HG03439 (cell line): Measurements from ENCODE around the gene ROBO1.

Experiments used
- ATAC-seq: cut with Tn5 transposase; IDR thresholded peaks from one replicate; pipeline ENCODE4 v1.9.1; 2021; ENCODE audit warnings: mild to moderate bottlenecking, moderate library complexity; ENCODE audit not compliant: unreplicated experiment

ROBO1 gene

DNA sequence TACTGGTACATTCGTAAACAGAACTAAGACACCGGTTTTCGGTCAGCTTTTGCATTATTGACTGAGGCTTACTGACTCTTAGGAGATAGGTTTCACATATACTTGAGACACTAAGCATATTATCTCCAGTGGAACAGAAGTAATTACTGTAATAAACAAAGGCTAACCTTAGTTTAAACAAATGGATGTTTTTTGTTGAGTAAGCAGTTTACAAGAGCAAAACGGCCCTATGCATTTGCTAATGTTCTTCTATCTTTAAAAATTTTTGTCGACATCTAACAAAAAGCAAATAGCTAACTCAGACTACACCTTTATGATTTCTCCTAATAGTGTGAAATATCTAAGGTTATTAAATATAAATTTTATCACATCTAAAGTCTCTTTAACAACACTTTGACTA is 664.5 kb downstream of the ROBO1 start:
- no peak for ATAC-seq

DNA sequence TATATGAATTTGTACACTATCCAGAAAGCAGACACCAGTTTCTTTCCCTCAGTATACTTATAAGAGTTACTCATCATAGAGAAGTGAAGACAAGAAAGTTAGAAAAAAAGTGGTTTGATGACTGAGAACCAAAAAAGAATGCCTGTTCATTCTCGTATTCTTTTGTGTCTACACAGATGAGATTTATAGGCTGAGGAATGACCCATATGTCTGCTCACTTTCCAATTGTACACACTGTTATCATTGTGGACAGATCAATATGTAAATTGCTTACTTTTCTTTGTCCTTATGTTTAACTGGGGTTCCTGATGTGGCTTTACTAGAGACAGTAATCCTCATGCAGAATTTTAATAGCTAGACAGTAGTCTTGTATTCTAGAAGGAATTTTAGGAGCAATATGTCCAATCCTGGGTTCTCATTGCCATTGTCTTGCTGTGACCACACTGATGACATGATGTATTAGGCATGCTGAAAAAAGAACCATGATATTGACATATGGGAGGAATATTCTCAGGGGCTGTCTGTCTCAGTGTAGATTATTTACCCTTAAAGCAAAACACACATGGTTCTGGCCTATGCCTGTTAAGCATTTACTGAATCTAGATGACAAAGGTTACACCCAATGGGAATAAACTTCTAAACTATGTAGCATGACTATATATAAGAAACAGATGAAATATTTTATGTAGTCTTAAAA is 669.7 kb downstream of the ROBO1 start:
- ATAC-seq, result no peak

DNA sequence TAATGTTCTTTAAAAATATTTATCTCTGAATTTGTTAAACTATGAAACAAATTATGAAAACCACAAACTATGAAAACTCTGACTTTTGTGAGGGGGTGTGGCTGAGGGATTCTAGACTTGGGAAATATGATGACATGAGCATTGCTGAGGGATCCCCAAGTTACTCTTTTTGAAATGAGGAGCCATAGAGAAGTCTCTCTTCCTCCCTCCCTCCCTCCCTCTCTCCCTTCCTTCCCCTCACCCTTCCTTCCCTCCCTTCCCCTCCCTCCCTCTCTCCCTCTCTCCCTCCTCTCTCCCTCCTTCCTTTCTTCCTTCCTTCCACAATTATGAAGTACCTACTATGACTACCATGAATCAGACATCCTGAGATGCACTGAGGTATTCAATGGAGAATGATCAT is 673.1 kb downstream of the ROBO1 start:
- no peak for ATAC-seq

DNA sequence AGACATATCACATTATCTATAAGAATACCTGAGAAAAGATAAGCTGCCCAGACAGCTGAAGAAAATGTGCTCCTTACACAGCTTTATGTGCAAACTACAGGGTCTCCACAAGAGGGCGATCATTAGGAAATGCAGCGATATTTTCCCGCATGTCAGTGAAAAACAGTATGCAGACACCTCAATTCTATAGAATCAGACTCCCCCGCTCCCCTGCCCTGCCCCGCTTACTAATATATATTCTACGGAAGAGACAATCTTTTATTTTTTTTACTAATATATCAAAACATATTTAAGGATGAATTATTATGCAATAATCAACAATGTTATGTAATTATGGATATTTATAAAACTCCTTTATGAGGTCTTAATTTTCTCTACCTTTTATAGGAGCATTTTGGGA is 681.3 kb downstream of the ROBO1 start:
- ATAC-seq, result peak; percentile 88

DNA sequence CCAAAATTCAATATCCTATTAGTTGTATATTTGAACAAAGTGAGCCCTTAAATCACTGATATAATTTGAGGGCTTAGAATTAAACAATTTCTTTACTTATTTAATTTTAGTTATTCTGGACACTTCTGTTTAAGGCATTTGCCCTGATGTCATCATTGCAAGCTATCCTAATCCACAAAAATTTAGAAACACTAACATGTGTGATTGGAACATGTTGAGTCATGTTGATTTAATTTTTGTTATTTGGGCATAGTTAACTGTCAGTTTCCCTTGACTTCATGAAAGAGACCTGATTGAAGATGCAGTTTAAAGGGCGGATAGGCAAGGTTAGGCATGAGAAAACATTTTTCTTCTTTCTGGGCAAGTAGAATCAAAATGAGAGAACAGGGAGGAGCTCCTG is 682.6 kb downstream of the ROBO1 start:
- ATAC-seq, result no peak

DNA sequence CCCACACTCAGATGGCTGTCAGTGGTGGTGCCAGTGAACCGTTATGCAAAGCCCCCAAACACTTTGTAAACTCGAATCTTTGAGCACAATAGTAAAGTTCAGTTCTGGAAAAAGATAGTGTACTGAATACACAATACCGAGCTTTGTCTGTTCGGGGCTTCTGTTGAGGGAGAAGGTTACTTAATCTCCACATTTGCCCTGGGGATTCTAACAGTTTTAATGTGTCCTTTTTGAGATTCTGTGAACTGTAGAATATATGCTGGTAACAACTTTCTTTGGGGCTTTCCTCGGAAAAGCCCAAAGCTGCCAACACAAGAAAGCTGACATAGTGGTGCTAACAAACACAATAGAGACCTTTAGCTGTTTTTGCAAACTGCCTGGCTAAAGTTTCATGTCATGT is 686.5 kb downstream of the ROBO1 start:
- no peak for ATAC-seq

DNA sequence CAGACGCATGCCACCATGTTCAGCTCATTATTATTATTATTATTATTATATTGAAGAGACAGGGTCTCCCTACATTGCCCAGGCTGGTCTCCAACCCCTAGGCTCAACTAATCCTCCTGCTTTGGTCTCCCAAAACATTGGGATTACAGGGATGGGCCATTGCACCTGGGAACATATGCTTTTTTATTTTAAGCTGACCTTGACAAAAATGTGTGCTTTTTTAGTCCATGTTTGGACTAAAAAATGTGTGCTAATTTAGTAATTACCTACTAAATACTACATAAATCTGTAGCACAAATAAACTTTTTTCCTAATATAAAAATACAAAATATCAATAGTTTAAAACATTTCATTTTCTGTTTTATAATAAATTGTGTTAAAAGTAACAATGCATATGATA is 693.2 kb downstream of the ROBO1 start:
- no peak for ATAC-seq

DNA sequence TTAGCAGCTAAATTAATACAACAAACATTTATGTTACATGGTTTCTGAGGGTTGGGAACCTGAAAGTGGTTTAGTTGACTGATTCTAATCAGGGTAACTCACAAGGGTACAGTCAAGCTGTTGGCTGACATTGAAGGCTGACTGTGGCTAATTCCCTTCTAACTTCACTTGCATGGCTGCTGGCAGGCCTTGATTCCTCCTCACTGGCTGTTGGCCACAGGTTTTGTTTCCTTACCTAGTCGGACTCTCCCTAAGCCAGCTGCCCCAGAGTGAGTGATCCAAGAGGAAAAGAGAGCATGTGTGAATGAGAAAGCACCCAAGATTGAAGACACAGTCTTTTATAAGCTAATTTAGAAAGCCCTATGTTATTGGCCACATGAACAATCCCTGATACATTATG is 700.1 kb downstream of the ROBO1 start:
- ATAC-seq, result no peak

DNA sequence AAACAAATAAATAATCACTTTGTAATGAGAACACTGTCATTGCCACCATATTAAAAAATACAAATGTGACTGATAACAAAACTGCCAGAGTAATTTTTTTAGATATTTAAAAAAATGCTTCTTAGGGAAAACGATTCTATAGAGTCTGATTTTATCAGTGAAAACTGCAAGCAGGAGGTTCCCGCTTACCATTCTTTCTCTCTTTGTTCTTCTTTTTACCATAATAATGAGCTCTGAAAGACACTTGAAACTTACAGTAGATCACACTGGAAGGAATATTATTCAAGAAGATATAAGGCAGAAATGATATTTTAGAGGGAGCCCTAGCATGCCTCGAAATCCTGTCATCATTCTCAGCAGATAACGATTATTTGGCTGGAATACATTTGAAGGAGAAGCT is 701.3 kb downstream of the ROBO1 start:
- ATAC-seq, result no peak

DNA sequence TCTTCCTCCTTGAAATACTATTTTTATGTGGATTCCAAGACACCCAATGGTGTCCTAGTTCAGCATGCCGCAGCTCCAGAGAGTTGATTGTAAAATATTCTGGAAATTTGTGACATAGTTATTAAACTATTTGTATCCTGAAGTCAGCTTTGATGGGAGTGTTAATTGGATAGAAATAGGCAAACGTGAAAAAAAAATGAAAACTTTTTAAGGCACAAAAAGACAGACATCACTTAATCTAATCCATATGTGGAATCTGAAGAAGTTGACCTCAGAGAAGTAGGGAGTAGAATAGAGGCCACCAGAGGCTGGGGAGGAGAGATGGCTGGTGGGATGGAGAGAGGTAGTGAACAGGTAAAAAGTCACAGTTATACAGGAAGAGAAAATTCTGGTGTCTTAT is 704.2 kb downstream of the ROBO1 start:
- no peak for ATAC-seq

DNA sequence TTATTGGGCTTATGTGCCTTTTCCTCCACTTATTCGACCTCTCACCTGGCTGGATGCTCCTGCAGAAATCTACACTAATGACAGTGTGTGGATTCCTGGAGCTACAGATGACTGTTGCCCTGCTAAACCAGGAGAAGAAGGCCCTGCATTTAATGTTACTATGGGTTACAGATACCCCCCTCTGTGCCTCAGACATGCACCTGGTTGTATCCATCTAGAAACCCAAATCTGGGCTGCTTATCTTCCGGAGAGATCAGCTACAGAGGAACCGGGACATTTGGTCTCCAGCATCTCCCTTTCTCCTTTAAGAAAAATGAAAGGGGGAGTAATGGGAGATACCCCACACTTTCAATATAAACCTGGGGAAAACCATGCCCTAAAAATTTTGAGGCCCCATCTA is 710.0 kb downstream of the ROBO1 start:
- no peak for ATAC-seq

DNA sequence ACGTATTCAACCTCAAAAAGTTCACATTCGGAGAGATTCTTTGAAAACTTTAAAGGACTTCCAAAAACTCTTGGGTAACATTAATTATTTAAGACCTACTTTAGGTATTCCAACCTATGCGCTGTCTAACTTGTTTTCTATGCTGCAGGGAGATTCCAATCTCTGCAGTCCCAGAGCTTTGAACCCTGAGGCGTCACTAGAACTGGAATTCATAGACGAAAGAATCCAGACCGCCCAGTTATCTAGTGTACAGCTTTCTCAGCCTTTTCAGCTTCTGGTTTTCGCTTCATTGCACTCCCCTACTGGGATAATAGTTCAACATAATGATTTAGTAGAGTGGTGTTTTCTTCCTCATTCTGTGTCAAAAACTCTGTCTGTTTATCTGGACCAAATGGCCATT is 711.3 kb downstream of the ROBO1 start:
- no peak for ATAC-seq

DNA sequence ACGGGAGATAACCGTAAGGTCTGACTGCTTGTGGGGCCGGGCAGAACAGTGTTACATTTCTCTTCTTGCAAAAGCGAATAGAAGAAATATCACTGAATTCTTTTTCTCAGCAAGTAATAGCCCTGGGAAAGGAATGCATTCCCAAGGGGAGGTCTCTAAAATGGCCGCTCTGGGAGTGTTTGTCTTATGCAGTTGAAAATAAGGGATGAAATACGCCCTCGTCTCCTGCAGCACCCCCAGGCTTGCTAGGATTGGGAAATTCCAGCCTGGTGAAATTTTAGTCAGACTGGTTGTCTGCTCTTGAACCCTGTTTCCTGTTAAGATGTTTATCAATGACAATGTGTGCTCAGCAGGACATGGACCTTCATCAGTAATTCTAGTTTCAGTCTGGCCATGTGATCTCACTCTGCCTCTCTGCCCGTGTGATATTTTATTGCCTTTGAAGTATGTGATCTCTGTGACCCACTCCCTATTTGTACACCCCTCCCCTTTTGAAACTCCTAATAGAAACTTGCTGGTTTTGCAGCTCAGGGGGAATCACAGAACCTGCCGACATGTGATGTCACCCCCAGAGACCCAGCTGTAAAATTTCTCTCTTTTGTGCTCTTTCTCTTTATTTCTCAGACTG is 715.6 kb downstream of the ROBO1 start:
- ATAC-seq, result no peak

DNA sequence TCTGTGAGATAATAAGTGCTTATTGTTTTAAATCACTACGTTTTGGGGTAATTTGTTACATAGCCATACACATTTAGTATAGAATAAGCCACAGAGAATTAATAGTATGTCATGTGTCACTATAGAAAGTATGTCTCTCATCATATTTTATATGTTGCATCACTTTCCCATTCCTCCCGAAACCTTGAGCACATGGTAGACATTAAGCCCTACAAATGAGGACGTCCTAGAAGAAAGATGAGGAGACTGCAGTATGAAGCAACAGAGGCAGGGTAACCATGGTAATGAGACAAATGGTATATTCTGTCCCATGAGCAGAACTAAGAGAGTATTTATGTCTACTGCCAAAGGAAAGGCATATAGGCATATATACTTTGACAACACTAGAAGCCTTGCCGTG is 720.2 kb downstream of the ROBO1 start:
- no peak for ATAC-seq

DNA sequence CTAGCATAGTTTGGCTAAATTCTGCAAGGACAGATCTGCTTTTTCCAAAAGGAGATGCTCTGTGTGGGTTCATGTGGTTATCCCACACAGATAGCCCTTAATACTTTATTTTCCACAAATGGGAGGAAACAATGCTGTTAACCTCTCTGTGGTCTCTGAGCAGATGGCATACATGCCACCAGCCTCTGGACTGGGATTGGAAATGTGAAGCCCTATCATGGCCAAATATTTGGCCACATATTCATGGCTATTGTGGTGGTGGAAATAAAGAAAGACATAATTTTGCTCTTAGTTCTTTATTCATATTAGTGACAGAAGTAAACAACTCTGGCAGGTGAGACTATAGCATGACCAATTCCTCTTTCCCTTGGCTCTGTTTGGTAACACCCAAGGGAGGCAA is 726.2 kb downstream of the ROBO1 start:
- ATAC-seq, result no peak

DNA sequence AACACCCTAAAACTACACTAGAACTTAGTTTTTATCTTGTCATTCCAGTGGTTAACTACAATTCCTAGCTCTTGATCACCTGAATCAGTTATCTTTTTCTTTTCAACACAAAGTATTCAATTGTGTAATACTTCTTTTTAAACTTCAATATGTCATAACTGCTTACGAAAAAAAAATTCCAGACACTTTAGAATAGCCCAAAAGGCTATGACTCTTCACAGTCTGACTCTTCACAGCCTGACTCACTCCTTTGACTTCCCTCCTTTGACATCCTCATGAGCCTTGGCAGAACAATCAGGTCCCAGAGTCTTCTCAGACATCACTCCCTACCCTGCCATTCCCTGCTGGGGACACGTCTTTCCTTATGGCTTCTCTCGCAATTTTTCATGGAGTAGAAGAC is 727.1 kb downstream of the ROBO1 start:
- ATAC-seq, result no peak

DNA sequence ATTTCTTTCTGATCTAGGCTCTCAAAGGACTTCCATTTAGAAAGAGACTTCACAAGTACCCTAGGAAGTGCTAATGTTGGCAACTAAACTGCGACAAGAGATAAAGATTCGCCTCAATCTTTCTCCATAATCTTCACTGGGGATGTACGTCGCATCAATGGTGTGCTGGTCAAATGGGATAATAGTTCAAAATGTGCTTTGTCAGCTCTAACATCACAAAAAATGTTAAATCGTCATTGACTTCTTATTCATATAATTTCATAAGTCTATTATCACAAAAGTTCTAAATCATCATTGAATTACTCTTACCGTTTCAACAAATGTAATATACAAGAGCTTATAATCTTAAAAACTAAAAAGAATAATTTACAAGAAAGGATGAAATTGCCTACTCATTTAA is 727.7 kb downstream of the ROBO1 start:
- no peak for ATAC-seq

DNA sequence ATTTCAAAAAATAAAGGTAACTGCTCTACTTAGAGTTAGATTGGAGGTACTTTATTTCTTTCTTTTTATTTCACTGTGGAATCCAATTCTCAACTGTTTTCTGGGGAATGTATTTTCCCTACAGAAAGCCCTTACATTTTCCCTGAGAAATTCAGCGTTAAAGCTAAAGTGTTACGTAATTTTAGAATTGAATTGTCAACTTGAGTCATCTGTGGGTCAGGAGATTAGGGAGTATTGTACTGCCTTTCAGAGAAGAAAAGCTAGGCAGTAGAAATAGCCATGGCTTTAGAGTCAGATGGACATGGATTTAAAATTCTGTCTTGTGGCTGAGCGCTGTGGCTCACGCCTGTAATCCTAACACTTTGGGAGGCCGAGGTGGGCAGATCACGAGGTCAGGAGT is 728.6 kb downstream of the ROBO1 start:
- no peak for ATAC-seq

DNA sequence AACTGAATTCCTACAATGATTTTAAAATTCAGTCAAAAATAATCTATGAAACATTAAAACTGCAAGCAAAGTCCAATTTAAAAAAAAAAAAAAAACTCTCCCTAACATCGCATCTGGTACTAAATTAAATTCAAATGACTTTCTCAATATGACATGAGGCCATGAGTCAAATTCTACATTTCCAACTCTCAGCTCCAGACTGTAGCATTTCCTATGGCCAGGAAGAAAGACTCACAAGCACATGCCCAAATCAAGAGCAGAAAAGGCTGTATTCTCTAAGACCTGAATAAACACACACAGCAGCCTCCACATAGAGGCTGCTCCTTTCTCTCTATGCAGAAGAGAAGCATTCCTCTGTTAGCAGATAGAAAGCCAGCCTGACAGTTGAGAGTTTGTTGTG is 729.2 kb downstream of the ROBO1 start:
- no peak for ATAC-seq

DNA sequence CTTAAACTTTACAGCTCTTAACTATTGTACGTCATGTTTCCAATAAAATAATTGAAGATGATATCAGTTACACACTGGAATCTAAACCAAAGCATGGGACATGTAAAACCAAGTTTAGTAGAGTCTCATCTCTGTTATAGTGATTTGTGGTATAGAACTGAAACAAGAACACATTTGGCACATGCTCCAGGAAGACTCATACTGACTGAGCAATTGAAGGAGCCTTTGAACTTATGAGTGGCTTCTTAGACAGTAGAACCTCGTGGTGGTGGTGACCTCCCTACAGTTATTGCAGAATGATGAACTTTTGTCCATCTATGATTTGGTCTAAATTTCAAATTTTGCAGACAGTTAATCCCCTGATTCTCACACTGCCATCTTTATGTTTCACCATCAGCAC is 729.7 kb downstream of the ROBO1 start:
- ATAC-seq, result no peak

DNA sequence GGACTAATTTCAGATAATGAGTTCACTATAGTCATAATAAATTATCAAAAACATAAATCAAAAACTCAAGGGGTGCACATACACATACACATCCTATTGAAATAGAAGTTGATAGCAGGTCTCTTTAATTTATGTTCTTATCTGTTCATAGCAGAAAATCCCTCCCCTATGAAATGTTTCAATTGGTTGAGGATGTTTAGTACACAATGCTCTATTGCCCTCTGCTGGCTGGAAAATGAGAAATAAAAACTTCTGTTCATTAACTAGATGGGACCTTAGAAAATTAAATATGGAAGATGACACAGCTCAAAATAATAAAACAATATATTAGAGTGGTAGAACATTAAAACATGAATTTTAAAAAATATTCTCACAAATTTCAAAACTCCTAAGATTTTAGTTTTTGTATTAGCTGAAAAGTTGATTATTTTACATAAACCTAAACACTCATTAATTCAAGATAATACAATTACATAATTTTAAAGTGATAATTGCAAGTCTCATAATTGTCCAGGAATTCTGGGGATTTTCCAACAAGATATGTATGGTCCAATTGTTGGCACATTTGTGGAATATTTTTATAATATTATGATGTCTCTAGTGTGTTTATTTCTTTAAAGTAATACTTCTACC is 735.0 kb downstream of the ROBO1 start:
- ATAC-seq, result peak; percentile 82

DNA sequence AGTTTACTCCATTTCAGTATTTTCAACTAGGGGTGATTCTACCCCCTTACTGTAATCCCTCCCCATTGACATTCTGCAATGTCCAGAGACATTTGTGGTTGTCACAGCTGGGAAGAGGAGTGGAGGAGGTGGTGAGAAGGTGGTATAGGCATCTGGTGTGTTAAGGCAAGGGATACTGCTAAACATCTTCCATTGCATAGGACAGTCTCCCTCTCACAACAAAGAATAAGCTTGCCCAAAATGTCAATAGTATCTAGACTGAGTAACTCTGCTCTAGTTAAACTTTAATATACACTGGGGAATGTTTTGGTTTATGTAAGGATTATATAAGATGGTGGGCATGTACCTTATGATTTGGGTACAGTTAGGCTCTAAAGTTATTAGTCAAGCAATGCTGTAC is 737.6 kb downstream of the ROBO1 start:
- ATAC-seq, result no peak

DNA sequence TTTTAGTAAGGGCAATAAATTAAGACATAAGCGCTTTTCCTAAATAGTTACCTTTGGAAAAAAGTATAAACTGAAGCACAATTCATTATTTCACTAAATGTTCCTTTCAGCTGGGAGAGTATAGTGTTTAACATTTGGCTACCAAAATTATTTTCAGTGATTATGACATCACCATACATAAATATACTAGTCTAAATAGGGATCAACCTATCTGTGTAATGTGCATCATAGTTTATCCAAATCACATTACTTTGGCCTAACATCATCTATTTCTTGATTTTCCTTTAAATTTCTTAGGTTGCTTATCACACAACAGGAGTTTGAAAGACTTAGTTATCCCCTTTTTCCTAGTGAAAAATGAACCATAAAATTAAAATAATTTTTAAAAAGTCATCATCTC is 738.9 kb downstream of the ROBO1 start:
- ATAC-seq, result no peak
